ENCODE measurements around the gene MAP3K9. TPM values are rescaled to one million over a fixed set of nuclear protein-coding genes. Genes with fewer than 3 reads are reported as not detected.

Gene MAP3K9
- total and polyA plus RNA-seq, 7 donors, result 0.36 to 4.7 (median 0.60) TPM

- H3K27ac ChIP-seq, result peak overlapping the region in 3 of 4 donors; percentile 56 to 79 (median 57)
Measured at GRCh38 chr14:70808416-70809224, 693 bp downstream of the MAP3K9 start.

GRCh38 chr14:70807898-70808415, 1.4 kb downstream of the MAP3K9 start:
- intact Hi-C loops (cut with DNase I), result no loop called here
- peaks cover 3 to 45% (median 36%) of the 10 kb centered on the region in 3 donors for H3K27me3 ChIP-seq
- TF ChIP-seq POLR2A (IDR thresholded peaks at IDR 0.05) (no peak), EP300 (IDR thresholded peaks at IDR 0.05) (no peak), CTCF (IDR thresholded peaks at IDR 0.05) (no peak), POLR2AphosphoS5 (IDR thresholded peaks at IDR 0.05) (no peak)
- peak overlapping the region in 3 of 4 donors; percentile 62 to 80 (median 69) for H3K4me3 ChIP-seq
- peaks cover 0 to 21% (median 16%) of the 10 kb centered on the region in 4 donors for H3K4me1 ChIP-seq
- no peaks in the 10 kb centered on the region for H3K36me3 ChIP-seq
- 4 to 13% methylated on average over 6 of the region's 6 CpGs for WGBS, 2 donors
- DNase-seq, result no peak
- no peak overlapping the region for H3K27ac ChIP-seq
- no peaks in the 10 kb centered on the region for H3K9me3 ChIP-seq

More at GRCh38 chr14:70808416-70809224, 693 bp downstream of the MAP3K9 start:
- no peaks in the 10 kb centered on the region for H3K9me3 ChIP-seq
- peak overlapping the region; percentile 26 to 80 (median 66) for H3K4me3 ChIP-seq
- peak; percentile 62 for DNase-seq
- WGBS, 2 donors, result 1 to 2% methylated on average over 77 of the region's 77 CpGs
- peaks cover 3 to 45% (median 36%) of the 10 kb centered on the region in 3 donors for H3K27me3 ChIP-seq
- TF ChIP-seq EP300 (IDR thresholded peaks at IDR 0.05) (no peak), CTCF (IDR thresholded peaks at IDR 0.05) (no peak)
- no peaks in the 10 kb centered on the region for H3K36me3 ChIP-seq
- intact Hi-C loops (cut with DNase I), result no loop called here
- H3K4me1 ChIP-seq, result peaks cover 0 to 21% (median 16%) of the 10 kb centered on the region in 4 donors

GRCh38 chr14:70804556-70805162, 4.7 kb downstream of the MAP3K9 start:
- Histone ChIP-seq H3K27ac (no peak overlapping the region), H3K36me3 (no peaks in the 10 kb centered on the region), H3K4me3 (no peak overlapping the region), H3K27me3 (peaks cover 3 to 58% (median 36%) of the 10 kb centered on the region in 3 donors), H3K4me1 (peaks cover 0 to 17% (median 14%) of the 10 kb centered on the region in 4 donors), H3K9me3 (no peaks in the 10 kb centered on the region)
- DNase-seq, result no peak
- 82 to 85% methylated on average over 1 of the region's 1 CpG for WGBS, 2 donors
- intact Hi-C loops (cut with DNase I), result no loop called here
- TF ChIP-seq EP300 (IDR thresholded peaks at IDR 0.05), result no peak
- TF ChIP-seq CTCF (IDR thresholded peaks at IDR 0.05), result no peak
- TF ChIP-seq POLR2AphosphoS5 (IDR thresholded peaks at IDR 0.05), result no peak
- TF ChIP-seq POLR2A (IDR thresholded peaks at IDR 0.05), result no peak

GRCh38 chr14:70803321-70804310, 5.7 kb downstream of the MAP3K9 start:
- Histone ChIP-seq H3K4me3 (no peak overlapping the region), H3K9me3 (no peaks in the 10 kb centered on the region), H3K27me3 (peaks cover under 1 to 52% (median 30%) of the 10 kb centered on the region in 3 donors), H3K4me1 (peaks cover 0 to 8% (median 7%) of the 10 kb centered on the region in 4 donors), H3K36me3 (no peaks in the 10 kb centered on the region), H3K27ac (no peak overlapping the region)
- intact Hi-C loops (cut with DNase I), result no loop called here
- WGBS, 2 donors, result 68 to 96% methylated on average over 3 of the region's 3 CpGs
- TF ChIP-seq EP300 (IDR thresholded peaks at IDR 0.05) (no peak), CTCF (IDR thresholded peaks at IDR 0.05) (no peak), POLR2AphosphoS5 (IDR thresholded peaks at IDR 0.05) (no peak), POLR2A (IDR thresholded peaks at IDR 0.05) (no peak)
- no peak for DNase-seq

Data from sigmoid colon (tissue), 7 donors.